HCEC 1CT (cell line): ENCODE data around the gene CLTC.
A peak's percentile ranks its signal among the peaks of the same experiment; 100 is the strongest.

ENCODE experiments used
- DNase-seq: peaks from one replicate; pipeline ENCODE4 v3.0.0-alpha.2; 2017

The CLTC gene

GRCh38 chr17:59684967-59685366 lies 65.3 kb downstream of the CLTC start:
- DNase-seq, result no peak

GRCh38 chr17:59688008-59688407 lies 68.3 kb downstream of the CLTC start:
- DNase-seq, result no peak

- DNase-seq, result no peak
These were observed 68.8 kb downstream of the CLTC start for GRCh38 chr17:59688496-59688895.

- DNase-seq, result no peak
These were observed 73.9 kb downstream of the CLTC start for GRCh38 chr17:59693582-59693981.

- no peak for DNase-seq
These were observed 74.6 kb downstream of the CLTC start for GRCh38 chr17:59694344-59694743.

GRCh38 chr17:59695945-59696681 lies 76.4 kb downstream of the CLTC start:
- DNase-seq, result peak; percentile 3

- DNase-seq, result no peak
These were observed 77.1 kb downstream of the CLTC start for GRCh38 chr17:59696682-59697277.

- DNase-seq, result no peak
These were observed 78.4 kb downstream of the CLTC start for GRCh38 chr17:59698143-59698542.

- no peak for DNase-seq
These were observed 79.5 kb downstream of the CLTC start for GRCh38 chr17:59699218-59699617.

GRCh38 chr17:59699786-59700185 lies 80.1 kb downstream of the CLTC start:
- no peak for DNase-seq

GRCh38 chr17:59702304-59702703 lies 82.6 kb downstream of the CLTC start:
- no peak for DNase-seq

- DNase-seq, result peak; percentile 100
These were observed 87.7 kb downstream of the CLTC start, which contains the start of the genes PTRH2 and VMP1 for GRCh38 chr17:59707149-59707970. PTRH2 (minus strand) TSS chr17:59707430; CDS start chr17:59697978, 9,452 bp downstream. VMP1 (plus strand) TSS chr17:59707654; CDS start chr17:59731447, 23,793 bp downstream.

- peak; percentile 20 for DNase-seq
These were observed 88.3 kb downstream of the CLTC start for GRCh38 chr17:59707971-59708430.

- no peak for DNase-seq
These were observed 92.2 kb downstream of the CLTC start for GRCh38 chr17:59711936-59712335.

GRCh38 chr17:59712862-59713261 lies 93.2 kb downstream of the CLTC start:
- DNase-seq, result no peak

- DNase-seq, result no peak
These were observed 94.6 kb downstream of the CLTC start for GRCh38 chr17:59714255-59714654.

GRCh38 chr17:59716427-59716826 lies 96.7 kb downstream of the CLTC start:
- no peak for DNase-seq

GRCh38 chr17:59719526-59719925 lies 99.8 kb downstream of the CLTC start:
- DNase-seq, result no peak

- no peak for DNase-seq
These were observed 102.9 kb downstream of the CLTC start for GRCh38 chr17:59722623-59723022.

- no peak for DNase-seq
These were observed 103.3 kb downstream of the CLTC start for GRCh38 chr17:59723041-59723440.

- no peak for DNase-seq
These were observed 103.9 kb downstream of the CLTC start for GRCh38 chr17:59723607-59724006.

- DNase-seq, result peak; percentile 30
These were observed 106.0 kb downstream of the CLTC start for GRCh38 chr17:59725691-59726090.

GRCh38 chr17:59727817-59728533 lies 108.3 kb downstream of the CLTC start:
- no peak for DNase-seq
